ENCODE measurements around the gene SPEM3. TPM values are rescaled to one million over a fixed set of nuclear protein-coding genes. Genes with fewer than 3 reads are reported as not detected.

SPEM3 gene
- total and polyA plus RNA-seq, 12 donors = not detected

DNA sequence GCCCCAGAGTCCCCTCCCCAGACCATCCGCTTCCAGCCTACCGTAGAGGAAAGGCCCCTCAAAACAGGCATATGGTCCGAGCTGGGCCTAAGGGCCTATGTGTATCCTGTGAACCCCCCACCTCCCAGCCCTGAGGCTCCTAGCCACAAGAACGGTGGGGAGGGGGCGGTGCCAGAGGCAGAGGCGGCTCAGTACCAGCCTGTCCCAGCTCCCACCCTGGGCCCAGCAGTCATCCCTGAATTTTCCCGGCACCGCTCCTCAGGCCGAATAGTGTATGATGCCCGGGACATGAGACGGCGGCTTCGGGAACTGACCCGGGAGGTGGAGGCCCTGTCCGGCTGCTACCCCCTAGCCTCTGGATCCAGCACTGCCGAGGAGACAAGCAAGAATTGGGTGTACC is 7.5 kb upstream of the SPEM3 start:
- Histone ChIP-seq H3K27ac (no peak overlapping the region), H3K9me3 (replicated peaks in 1 of 3) (no peaks in the 10 kb centered on the region), H3K4me1 (replicated peaks in 1 of 2) (no peaks in the 10 kb centered on the region), H3K36me3 (replicated peaks in 1 of 2) (no peaks in the 10 kb centered on the region), H3K27me3 (no peaks in the 10 kb centered on the region), H3K4me3 (no peak overlapping the region)
- WGBS, 4 donors = 77 to 96% (median 93%) methylated on average over 2 to 16 of the region's 16 CpGs
- intact Hi-C loops (cut with DNase I) = no loop called here
- no peak for DNase-seq
- no peak for TF ChIP-seq POLR2A (IDR thresholded peaks at IDR 0.05)
- TF ChIP-seq, protein P1, sequence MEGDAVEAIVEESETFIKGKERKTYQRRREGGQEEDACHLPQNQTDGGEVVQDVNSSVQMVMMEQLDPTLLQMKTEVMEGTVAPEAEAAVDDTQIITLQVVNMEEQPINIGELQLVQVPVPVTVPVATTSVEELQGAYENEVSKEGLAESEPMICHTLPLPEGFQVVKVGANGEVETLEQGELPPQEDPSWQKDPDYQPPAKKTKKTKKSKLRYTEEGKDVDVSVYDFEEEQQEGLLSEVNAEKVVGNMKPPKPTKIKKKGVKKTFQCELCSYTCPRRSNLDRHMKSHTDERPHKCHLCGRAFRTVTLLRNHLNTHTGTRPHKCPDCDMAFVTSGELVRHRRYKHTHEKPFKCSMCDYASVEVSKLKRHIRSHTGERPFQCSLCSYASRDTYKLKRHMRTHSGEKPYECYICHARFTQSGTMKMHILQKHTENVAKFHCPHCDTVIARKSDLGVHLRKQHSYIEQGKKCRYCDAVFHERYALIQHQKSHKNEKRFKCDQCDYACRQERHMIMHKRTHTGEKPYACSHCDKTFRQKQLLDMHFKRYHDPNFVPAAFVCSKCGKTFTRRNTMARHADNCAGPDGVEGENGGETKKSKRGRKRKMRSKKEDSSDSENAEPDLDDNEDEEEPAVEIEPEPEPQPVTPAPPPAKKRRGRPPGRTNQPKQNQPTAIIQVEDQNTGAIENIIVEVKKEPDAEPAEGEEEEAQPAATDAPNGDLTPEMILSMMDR (IDR thresholded peaks at IDR 0.05) = no peak

DNA sequence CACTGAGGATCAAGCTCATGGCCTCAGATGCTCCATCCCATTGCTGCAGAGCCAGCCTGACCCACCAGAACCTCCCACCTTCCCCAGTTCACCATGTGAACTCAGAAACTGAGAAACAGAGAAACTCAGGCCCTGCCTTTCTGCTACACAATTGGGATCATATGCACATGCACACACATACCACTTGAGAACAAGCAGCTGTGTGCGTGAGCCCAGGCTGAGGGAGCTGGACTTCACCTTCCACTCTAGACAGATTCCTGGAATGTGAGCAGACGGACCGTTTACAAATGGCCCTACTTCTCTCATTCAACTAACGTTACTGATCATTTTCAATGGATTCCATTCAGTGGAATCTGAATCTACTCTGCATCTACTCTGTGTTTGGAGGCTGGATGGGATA is 5.0 kb upstream of the SPEM3 start:
- intact Hi-C loops (cut with DNase I) = no loop called here
- DNase-seq = no peak
- 57 to 74% (median 70%) methylated on average over 4 of the region's 4 CpGs for WGBS, 4 donors
- no peak for TF ChIP-seq POLR2A (IDR thresholded peaks at IDR 0.05)
- TF ChIP-seq, protein P1 (IDR thresholded peaks at IDR 0.05) = no peak
- Histone ChIP-seq H3K27ac (no peak overlapping the region), H3K27me3 (no peaks in the 10 kb centered on the region), H3K36me3 (replicated peaks in 1 of 2) (no peaks in the 10 kb centered on the region), H3K4me3 (no peak overlapping the region), H3K4me1 (replicated peaks in 1 of 2) (no peaks in the 10 kb centered on the region), H3K9me3 (replicated peaks in 1 of 3) (no peaks in the 10 kb centered on the region)

DNA sequence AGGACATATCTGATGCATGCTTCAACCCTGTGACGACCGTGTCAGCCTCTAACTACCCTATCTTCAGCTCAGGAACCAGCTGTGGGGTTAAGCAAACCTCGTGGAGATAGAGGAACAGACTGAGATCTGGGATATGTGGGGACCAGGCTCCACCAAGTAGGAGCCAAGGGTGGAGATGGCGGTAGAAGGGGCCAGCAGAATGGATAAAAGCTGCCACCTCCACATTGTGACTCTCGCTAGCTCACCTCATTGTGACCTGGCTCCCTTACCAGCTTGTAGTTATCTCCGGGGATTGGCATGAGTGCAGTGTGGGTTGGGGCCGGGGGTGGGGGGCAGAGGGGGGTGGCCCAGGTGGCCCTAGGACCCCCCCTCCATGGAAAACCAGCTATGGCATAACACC is 3.3 kb upstream of the SPEM3 start, which contains the start of gene SPEM2:
SPEM2 (plus strand) TSS at position 301 of the 400 bp plus-strand sequence; CDS start at position 374, 73 bp downstream.
- intact Hi-C loops (cut with DNase I) = no loop called here
- no peak within 1 kb of the TSS for H3K4me3 ChIP-seq
- 65 to 81% (median 78%) methylated on average over 4 to 7 of the region's 7 CpGs for WGBS, 4 donors
- no peaks in the 10 kb centered on the region for H3K4me1 ChIP-seq (replicated peaks in 1 of 2)
- H3K36me3 ChIP-seq (replicated peaks in 1 of 2) = no peaks in the 10 kb centered on the region
- no peak for TF ChIP-seq POLR2A (IDR thresholded peaks at IDR 0.05)
- H3K27ac ChIP-seq = no peak within 1 kb of the TSS
- H3K27me3 ChIP-seq = no peaks in the 10 kb centered on the region
- no peaks in the 10 kb centered on the region for H3K9me3 ChIP-seq (replicated peaks in 1 of 3)
- no peak for DNase-seq

DNA sequence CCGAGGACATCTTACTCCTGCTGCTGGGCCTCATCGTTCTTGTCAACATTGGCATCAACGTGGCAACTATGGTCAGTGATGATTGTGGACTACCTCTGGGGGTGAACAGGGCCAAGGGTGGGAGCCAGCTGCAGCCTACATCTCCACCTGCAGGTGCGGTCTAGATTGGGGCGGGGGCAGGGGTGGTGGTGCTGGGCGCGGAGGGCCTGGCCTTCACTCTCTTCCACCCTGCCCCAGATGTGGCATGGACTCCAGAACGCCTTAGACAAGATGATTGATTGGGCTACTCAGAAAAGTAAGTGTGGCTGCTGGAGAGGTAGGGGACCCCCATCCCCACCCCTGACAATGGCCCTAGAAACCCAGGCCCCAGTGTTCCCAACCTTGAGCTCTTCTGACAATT is 2.9 kb upstream of the SPEM3 start:
- DNase-seq = no peak
- TF ChIP-seq, protein P1 (IDR thresholded peaks at IDR 0.05) = no peak
- TF ChIP-seq POLR2A (IDR thresholded peaks at IDR 0.05) = no peak
- Histone ChIP-seq H3K36me3 (replicated peaks in 1 of 2) (no peaks in the 10 kb centered on the region), H3K4me1 (replicated peaks in 1 of 2) (no peaks in the 10 kb centered on the region), H3K9me3 (replicated peaks in 1 of 3) (no peaks in the 10 kb centered on the region), H3K27me3 (no peaks in the 10 kb centered on the region), H3K27ac (no peak overlapping the region), H3K4me3 (no peak overlapping the region)
- intact Hi-C loops (cut with DNase I) = no loop called here
- WGBS, 4 donors = 84 to 89% (median 86%) methylated on average over 6 to 8 of the region's 8 CpGs

DNA sequence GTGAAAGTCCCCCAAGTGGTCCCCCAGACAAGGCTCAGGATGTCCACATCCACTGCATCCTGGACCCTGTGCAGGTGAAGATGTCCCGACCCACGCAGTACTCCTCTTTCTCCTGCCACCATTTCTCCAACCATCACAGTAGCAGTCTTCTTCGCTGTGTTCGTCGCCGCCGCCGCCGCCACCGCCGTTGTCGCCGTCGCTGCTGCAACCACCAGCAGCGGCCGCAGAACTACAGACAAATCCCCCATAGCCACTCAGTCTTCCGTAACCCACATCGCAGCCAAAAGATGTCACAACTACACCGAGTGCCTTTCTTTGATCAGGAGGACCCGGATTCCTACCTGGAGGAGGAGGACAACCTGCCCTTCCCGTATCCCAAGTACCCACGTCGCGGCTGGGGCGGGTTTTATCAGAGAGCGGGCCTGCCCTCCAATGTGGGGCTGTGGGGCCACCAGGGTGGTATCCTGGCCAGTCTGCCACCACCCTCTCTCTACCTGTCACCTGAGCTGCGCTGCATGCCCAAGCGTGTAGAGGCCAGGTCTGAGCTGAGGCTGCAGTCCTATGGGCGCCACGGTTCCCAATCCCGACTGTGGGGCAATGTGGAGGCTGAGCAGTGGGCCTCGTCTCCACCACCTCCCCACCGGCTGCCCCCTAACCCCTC is 2.3 kb upstream of the SPEM3 start:
- Histone ChIP-seq H3K27me3 (no peaks in the 10 kb centered on the region), H3K27ac (no peak overlapping the region), H3K9me3 (replicated peaks in 1 of 3) (no peaks in the 10 kb centered on the region), H3K36me3 (replicated peaks in 1 of 2) (no peaks in the 10 kb centered on the region), H3K4me1 (replicated peaks in 1 of 2) (no peaks in the 10 kb centered on the region), H3K4me3 (no peak overlapping the region)
- WGBS, 4 donors = 92 to 95% (median 94%) methylated on average over 23 to 33 of the region's 33 CpGs
- TF ChIP-seq, protein P1 (IDR thresholded peaks at IDR 0.05) = no peak
- DNase-seq = no peak
- intact Hi-C loops (cut with DNase I) = no loop called here
